Sigmoid colon (tissue), 7 donors: ENCODE measurements around the gene ADGRV1. TPM values are rescaled to one million over a fixed set of nuclear protein-coding genes. Genes with fewer than 3 reads are reported as not detected.

ENCODE experiments used
- DNase-seq: peaks from one replicate; pipeline ENCODE4 v3.0.0-alpha.2; 2019
- H3K27ac ChIP-seq, 4 donors: fragments of 200-600 bp; sonication (generic); one replicate each; pipeline ENCODE4 v1.5.1; 2016 to 2019; ENCODE audit warnings: mild to moderate bottlenecking in 1 of 4
- H3K27me3 ChIP-seq, 3 donors: fragments of 200-600 bp; sonication (generic); one replicate each; pipeline ENCODE4 v1.5.1; 2019; ENCODE audit warnings: mild to moderate bottlenecking in 1 of 3
- H3K36me3 ChIP-seq, 4 donors: fragments of 200-600 bp; sonication (generic); one replicate each; pipeline ENCODE4 v1.5.1; 2016 to 2019
- H3K4me1 ChIP-seq, 4 donors: fragments of 200-600 bp; sonication (generic); one replicate each; pipeline ENCODE4 v1.5.1; 2017 to 2019
- H3K4me3 ChIP-seq, 4 donors: fragments of 200-600 bp; sonication (generic); one replicate each; pipeline ENCODE4 v1.5.1; 2017 to 2019; ENCODE audit warnings: mild to moderate bottlenecking in 2 of 4, moderate library complexity in 1 of 4
- H3K9me3 ChIP-seq, 4 donors: fragments of 200-600 bp in 3 of 4; sonication (generic) in 3 of 4; one replicate each; pipeline versions ENCODE4 v1.5.1 to v1.6.1; 2013 to 2019
- CTCF ChIP-seq, 4 experiments: fragments of 450-650 bp in 3 of 4; fragments of 200-600 bp in 1 of 4; IDR thresholded peaks; one replicate each; pipeline ENCODE4 v1.5.1; 2016 to 2019; ENCODE audit warnings: antibody characterized with exemption in 4 of 4, mild to moderate bottlenecking in 3 of 4, moderate library complexity in 2 of 4
- EP300 ChIP-seq, 4 donors: sonication (generic); formaldehyde crosslinking; IDR thresholded peaks; one replicate each; pipeline ENCODE4 v1.6.1; 2017; ENCODE audit warnings: antibody characterized with exemption in 4 of 4
- POLR2A ChIP-seq, 2 donors: fragments of 450-650 bp; IDR thresholded peaks; one replicate each; pipeline ENCODE4 v1.6.1; 2016; ENCODE audit warnings: antibody characterized with exemption in 2 of 2, mild to moderate bottlenecking in 2 of 2, moderate library complexity in 2 of 2
- POLR2AphosphoS5 ChIP-seq, 4 donors: sonication (generic); formaldehyde crosslinking; IDR thresholded peaks; one replicate each; pipeline ENCODE4 v1.6.1; 2017; ENCODE audit warnings: antibody characterized with exemption in 4 of 4
- WGBS, 2 donors: extraction: QIAGEN DNeasy Blood & Tissue Kit; methylation state at CpG; one replicate each; pipeline ENCODE4 v1.1.7; 2013; 5-methylcytosine and 5-hydroxymethylcytosine counted together
- intact Hi-C: fragments of 100-400 bp; cut with DNase I; formaldehyde crosslinking; loops from one replicate; pipeline ENCODE4 v1.15.1; 2023
- polyA plus RNA-seq, 3 donors: library from polyadenylated mRNA; stranded (reverse); fragments of 200-250 nt; gene quantifications; one replicate each; pipeline ENCODE4 v1.2.3, GENCODE V29; 2013
- total RNA-seq, 4 donors: library from RNA; depleted of rRNA; stranded (reverse); fragments of >200 nt; gene quantifications; one replicate each; pipeline ENCODE4 v1.1.0, GENCODE V29; 2016
- donor health status: healthy with polysubstance abuse.
- donor health status: Bipolar disorder and iron deficiency.
- donor health status: healthy.

ADGRV1 gene
- total and polyA plus RNA-seq, 7 donors = 0.54 to 2.1 (median 0.74) TPM; not detected in 1

- Histone ChIP-seq H3K4me3 (no peak overlapping the region), H3K9me3 (no peaks in the 10 kb centered on the region), H3K4me1 (peaks cover 0 to 21% (median 6%) of the 10 kb centered on the region in 4 donors), H3K27ac (no peak overlapping the region), H3K36me3 (no peaks in the 10 kb centered on the region), H3K27me3 (no peaks in the 10 kb centered on the region)
- no peak for DNase-seq
- intact Hi-C loops = no loop called here
- TF ChIP-seq POLR2AphosphoS5 (IDR thresholded peaks at IDR 0.05) (no peak), EP300 (IDR thresholded peaks at IDR 0.05) (no peak), POLR2A (IDR thresholded peaks at IDR 0.05) (no peak), CTCF (IDR thresholded peaks at IDR 0.05) (no peak)
These were observed 400.7 kb downstream of the ADGRV1 start for GRCh38 chr5:90959262-90959661.

GRCh38 chr5:90962481-90962880 is 403.9 kb downstream of the ADGRV1 start:
- Histone ChIP-seq H3K27ac (no peak overlapping the region), H3K27me3 (no peaks in the 10 kb centered on the region), H3K4me3 (no peak overlapping the region), H3K9me3 (no peaks in the 10 kb centered on the region), H3K36me3 (no peaks in the 10 kb centered on the region), H3K4me1 (no peaks in the 10 kb centered on the region)
- intact Hi-C loops = no loop called here
- TF ChIP-seq EP300 (IDR thresholded peaks at IDR 0.05) (no peak), POLR2AphosphoS5 (IDR thresholded peaks at IDR 0.05) (no peak), POLR2A (IDR thresholded peaks at IDR 0.05) (no peak), CTCF (IDR thresholded peaks at IDR 0.05) (no peak)
- DNase-seq = no peak

GRCh38 chr5:90965110-90965685 is 406.6 kb downstream of the ADGRV1 start:
- peaks cover 0 to 4% (median 0%) of the 10 kb centered on the region in 4 donors for H3K9me3 ChIP-seq
- H3K27me3 ChIP-seq = no peaks in the 10 kb centered on the region
- H3K4me3 ChIP-seq = no peak overlapping the region
- H3K36me3 ChIP-seq = no peaks in the 10 kb centered on the region
- WGBS, 2 donors = 95% methylated on average over 7 of the region's 7 CpGs
- no peak overlapping the region for H3K27ac ChIP-seq
- DNase-seq = no peak
- TF ChIP-seq CTCF (IDR thresholded peaks at IDR 0.05) = no peak
- no peak for TF ChIP-seq POLR2AphosphoS5 (IDR thresholded peaks at IDR 0.05)
- TF ChIP-seq POLR2A (IDR thresholded peaks at IDR 0.05) = no peak
- TF ChIP-seq EP300 (IDR thresholded peaks at IDR 0.05) = no peak
- no peaks in the 10 kb centered on the region for H3K4me1 ChIP-seq
- intact Hi-C loops = no loop called here

- no peak overlapping the region for H3K27ac ChIP-seq
- H3K4me3 ChIP-seq = no peak overlapping the region
- intact Hi-C loops = no loop called here
- no peak for DNase-seq
- H3K9me3 ChIP-seq = peaks cover 0 to 4% (median 0%) of the 10 kb centered on the region in 4 donors
- H3K36me3 ChIP-seq = no peaks in the 10 kb centered on the region
- TF ChIP-seq POLR2AphosphoS5 (IDR thresholded peaks at IDR 0.05) (no peak), EP300 (IDR thresholded peaks at IDR 0.05) (no peak), CTCF (IDR thresholded peaks at IDR 0.05) (no peak), POLR2A (IDR thresholded peaks at IDR 0.05) (no peak)
- no peaks in the 10 kb centered on the region for H3K4me1 ChIP-seq
- 56 to 70% methylated on average over 2 of the region's 2 CpGs for WGBS, 2 donors
- H3K27me3 ChIP-seq = no peaks in the 10 kb centered on the region
These were observed 408.8 kb downstream of the ADGRV1 start for GRCh38 chr5:90967443-90967842.

GRCh38 chr5:90967851-90968250 is 409.3 kb downstream of the ADGRV1 start:
- Histone ChIP-seq H3K27me3 (no peaks in the 10 kb centered on the region), H3K36me3 (no peaks in the 10 kb centered on the region), H3K4me1 (no peaks in the 10 kb centered on the region), H3K27ac (no peak overlapping the region), H3K4me3 (no peak overlapping the region), H3K9me3 (peaks cover 0 to 4% (median 0%) of the 10 kb centered on the region in 4 donors)
- no peak for DNase-seq
- 63 to 88% methylated on average over 4 of the region's 4 CpGs for WGBS, 2 donors
- intact Hi-C loops = no loop called here
- TF ChIP-seq EP300 (IDR thresholded peaks at IDR 0.05) (no peak), POLR2AphosphoS5 (IDR thresholded peaks at IDR 0.05) (no peak), POLR2A (IDR thresholded peaks at IDR 0.05) (no peak), CTCF (IDR thresholded peaks at IDR 0.05) (no peak)
